GM10248 (cell line): ENCODE measurements around the gene VCX3A.

ENCODE experiments used
- CTCF ChIA-PET: fragments of 300-600 bp; sonication (Branson Sonifier 250); formaldehyde crosslinking; extraction: SDS; loops from one replicate; lab custom pipeline; 2021; ENCODE audit warnings: antibody characterized with exemption; lab: Yijun Ruan, JAX
- POLR2A ChIA-PET: fragments of 350-650 bp; sonication (Branson Sonifier 250); formaldehyde crosslinking; extraction: SDS; loops from one replicate; lab custom pipeline; 2020; ENCODE audit warnings: antibody characterized with exemption; lab: Yijun Ruan, JAX
- DNase-seq: peaks from one replicate; pipeline ENCODE4 v3.0.0; 2012; ENCODE audit errors: extremely low spot score
- CTCF ChIP-seq: IDR thresholded peaks from 2 replicates; pipeline ENCODE4 v1.5.1; 2012; ENCODE audit warnings: mild to moderate bottlenecking, low read depth; ENCODE audit errors: extremely low read depth, missing control alignments, control extremely low read depth

Gene VCX3A

GRCh38 chrX:6526564-6527136 lies 8.3 kb downstream of the VCX3A start:
- CTCF ChIA-PET = no interaction called here
- no peak for DNase-seq
- POLR2A ChIA-PET = no interaction called here
- no peak for TF ChIP-seq CTCF

DNA sequence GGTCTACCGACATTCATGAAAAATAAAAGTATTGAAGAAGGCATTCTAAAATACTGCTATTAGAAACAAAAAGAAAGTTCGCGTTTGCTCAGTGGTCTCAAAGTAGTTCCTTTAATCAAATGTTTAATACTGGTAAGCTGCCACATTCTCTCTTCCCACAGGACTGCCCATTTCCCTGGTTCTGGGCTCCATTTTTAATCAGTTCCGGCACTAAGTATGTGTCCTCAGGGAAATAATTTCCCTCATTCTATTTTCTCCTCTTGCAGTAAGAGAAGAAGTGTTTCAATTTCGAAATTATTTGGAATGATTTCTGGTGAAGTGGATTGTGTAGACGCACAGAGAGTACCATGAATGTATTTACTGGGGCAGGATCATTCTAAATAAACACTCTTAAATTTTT lies 17.5 kb downstream of the VCX3A start:
- no peak for TF ChIP-seq CTCF
- ChIA-PET POLR2A (no interaction called here), CTCF (no interaction called here)
- no peak for DNase-seq

- ChIA-PET CTCF (no interaction called here), POLR2A (no interaction called here)
- no peak for DNase-seq
- TF ChIP-seq CTCF = no peak
Observed at GRCh38 chrX:6506444-6506843, 28.5 kb downstream of the VCX3A start.

DNA sequence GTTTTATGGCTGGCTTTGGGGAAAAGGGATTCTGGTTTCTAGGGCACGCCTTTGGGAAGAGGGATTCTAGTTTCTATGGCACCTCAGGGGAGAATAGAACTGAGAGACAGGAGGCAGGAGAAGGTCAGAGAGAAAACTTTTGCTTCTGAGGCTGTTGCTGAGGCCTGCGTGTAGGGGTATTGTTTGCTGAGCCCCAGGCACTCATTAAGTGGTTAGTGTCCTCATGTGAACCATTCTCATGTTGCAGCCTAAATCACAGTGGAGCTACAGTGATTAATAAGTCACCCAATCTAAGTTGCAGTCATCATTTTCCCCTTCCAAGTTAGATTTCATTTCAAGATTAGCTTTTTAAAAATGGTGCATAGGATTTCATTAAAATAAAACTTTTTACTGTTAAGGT lies 29.0 kb downstream of the VCX3A start:
- CTCF ChIA-PET = no interaction called here
- POLR2A ChIA-PET = no interaction called here
- no peak for TF ChIP-seq CTCF
- DNase-seq = no peak

- no peak for DNase-seq
- ChIA-PET CTCF (no interaction called here), POLR2A (no interaction called here)
- no peak for TF ChIP-seq CTCF
Observed at GRCh38 chrX:6500719-6501118, 34.2 kb downstream of the VCX3A start.

DNA sequence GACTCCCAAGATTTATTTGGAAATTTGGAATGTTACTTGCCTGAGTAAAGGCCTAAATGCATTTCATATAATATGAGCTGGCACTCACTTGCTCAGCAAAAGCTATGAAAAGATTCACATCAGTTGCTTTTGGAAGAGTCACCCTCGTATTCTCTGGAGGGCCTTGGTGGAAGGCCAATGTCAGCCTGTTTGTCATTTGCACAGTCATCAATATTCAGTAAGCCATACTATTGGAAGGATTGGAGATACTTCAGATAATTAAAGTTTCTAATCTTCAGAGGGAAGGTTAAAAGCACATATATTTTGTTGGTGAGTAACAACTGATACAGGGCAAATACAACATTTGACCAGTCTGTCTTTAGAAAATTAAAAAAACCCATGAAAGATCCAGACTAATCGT lies 36.6 kb downstream of the VCX3A start:
- DNase-seq = no peak
- POLR2A ChIA-PET = no interaction called here
- CTCF ChIA-PET = no interaction called here
- TF ChIP-seq CTCF = no peak
